Karpas-422 (cell line): Measurements from ENCODE around the gene TMEM52. TPM values are rescaled to one million over a fixed set of nuclear protein-coding genes. Genes with fewer than 3 reads are reported as not detected.
"Not testable (repeated sequence)": the region's sequence is repeated elsewhere in the genome, so short reads cannot be mapped to it uniquely, and the experiment has no call there.

Source experiments
- DNase-seq: peaks from one replicate; pipeline ENCODE4 v3.0.0-alpha.2; 2015
- H2AFZ ChIP-seq: fragments of 200-600 bp; sonication (generic); 2 replicates; pipeline ENCODE4 v1.6.1; 2014; ENCODE audit warnings: antibody characterized with exemption, low read length, mixed read lengths
- H3K27ac ChIP-seq: fragments of 200-600 bp; sonication (generic); 2 replicates; pipeline ENCODE4 v1.5.1; 2014; ENCODE audit warnings: mild to moderate bottlenecking, low read length, moderate library complexity
- H3K27me3 ChIP-seq: fragments of 200-600 bp; sonication (generic); 2 replicates; pipeline ENCODE4 v1.6.1; 2014; ENCODE audit warnings: low read length, mixed read lengths
- H3K36me3 ChIP-seq: fragments of 200-600 bp; sonication (generic); 2 replicates; pipeline ENCODE4 v1.6.1; 2014; ENCODE audit warnings: low read length, mixed read lengths; ENCODE audit not compliant: insufficient read depth
- H3K4me1 ChIP-seq: fragments of 200-600 bp; sonication (generic); 2 replicates; pipeline ENCODE4 v1.6.1; 2014; ENCODE audit warnings: mild to moderate bottlenecking, low read length, mixed read lengths
- H3K4me2 ChIP-seq: fragments of 200-600 bp; sonication (generic); 2 replicates; pipeline ENCODE4 v1.6.1; 2014; ENCODE audit warnings: low read length, low read depth, mild to moderate bottlenecking; ENCODE audit not compliant: poor library complexity, severe bottlenecking
- H3K4me3 ChIP-seq: fragments of 200-600 bp; sonication (generic); 2 replicates; pipeline ENCODE4 v1.5.1; 2014; ENCODE audit warnings: mild to moderate bottlenecking, antibody characterized with exemption, low read length, mixed read lengths
- H3K79me2 ChIP-seq: fragments of 200-600 bp; sonication (generic); 2 replicates; pipeline ENCODE4 v1.6.1; 2014; ENCODE audit warnings: mild to moderate bottlenecking, low read length, mixed read lengths
- H3K9ac ChIP-seq: fragments of 200-600 bp; sonication (generic); 2 replicates; pipeline ENCODE4 v1.6.0; 2014; ENCODE audit warnings: low read length
- H3K9me2 ChIP-seq: fragments of 200-600 bp; sonication (generic), shearing (Covaris generic); replicated peaks from 2 replicates; pipeline ENCODE4 v1.6.0; 2014; ENCODE audit warnings: mild to moderate bottlenecking, low read length, moderate library complexity; ENCODE audit not compliant: insufficient read depth
- H3K9me3 ChIP-seq: fragments of 300-700, 200-600 bp; sonication (generic); 2 replicates; pipeline ENCODE4 v1.6.1; 2014; ENCODE audit warnings: low read length, mixed read lengths
- H4K20me1 ChIP-seq: fragments of 200-600 bp; sonication (generic); 2 replicates; pipeline ENCODE4 v1.6.1; 2014; ENCODE audit warnings: mild to moderate bottlenecking, antibody characterized with exemption, low read length, low read depth; ENCODE audit not compliant: insufficient read depth
- total RNA-seq: library from RNA; depleted of rRNA; stranded (reverse); fragments of >200 nt; shearing (Covaris generic); gene quantifications from 2 replicates; pipeline ENCODE4 v1.2.3, GENCODE V29; 2014; ENCODE audit warnings: low replicate concordance

The TMEM52 gene
- total RNA-seq, 1 experiment from 2014 or later = not detected

DNA sequence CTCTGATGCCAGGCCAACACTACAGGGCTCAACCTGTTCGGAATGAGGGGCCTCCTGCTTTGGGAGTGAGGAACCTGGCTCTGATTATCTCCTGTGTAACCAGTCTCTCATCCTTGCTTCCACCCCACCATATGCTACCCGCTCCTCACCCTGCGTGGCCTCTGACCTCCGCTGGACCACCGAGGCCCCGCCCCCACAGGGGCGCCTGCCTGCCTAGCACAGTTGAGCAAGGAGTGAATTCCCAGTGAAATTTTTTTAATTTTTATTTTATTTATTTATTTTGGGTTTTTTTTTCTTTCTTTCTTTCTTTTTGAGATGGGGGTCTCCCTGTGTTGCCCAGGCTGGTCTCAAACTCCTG, 26.3 kb downstream of the TMEM52 start:
- peaks cover 52% of the 10 kb centered on the region for H3K4me1 ChIP-seq
- no peak overlapping the region for H3K9ac ChIP-seq
- H3K79me2 ChIP-seq = peaks cover 25% of the 10 kb centered on the region
- H4K20me1 ChIP-seq = peaks cover 22% of the 10 kb centered on the region
- H3K27me3 ChIP-seq = no peaks in the 10 kb centered on the region
- DNase-seq = no peak
- H2AFZ ChIP-seq = no peak overlapping the region
- H3K27ac ChIP-seq = no peak overlapping the region
- H3K4me2 ChIP-seq = no peak overlapping the region
- no peaks in the 10 kb centered on the region for H3K9me2 ChIP-seq
- H3K9me3 ChIP-seq = no peaks in the 10 kb centered on the region
- no peak overlapping the region for H3K4me3 ChIP-seq
- H3K36me3 ChIP-seq = peaks cover 7% of the 10 kb centered on the region; the same call in 1 of the 2 replicates

DNA sequence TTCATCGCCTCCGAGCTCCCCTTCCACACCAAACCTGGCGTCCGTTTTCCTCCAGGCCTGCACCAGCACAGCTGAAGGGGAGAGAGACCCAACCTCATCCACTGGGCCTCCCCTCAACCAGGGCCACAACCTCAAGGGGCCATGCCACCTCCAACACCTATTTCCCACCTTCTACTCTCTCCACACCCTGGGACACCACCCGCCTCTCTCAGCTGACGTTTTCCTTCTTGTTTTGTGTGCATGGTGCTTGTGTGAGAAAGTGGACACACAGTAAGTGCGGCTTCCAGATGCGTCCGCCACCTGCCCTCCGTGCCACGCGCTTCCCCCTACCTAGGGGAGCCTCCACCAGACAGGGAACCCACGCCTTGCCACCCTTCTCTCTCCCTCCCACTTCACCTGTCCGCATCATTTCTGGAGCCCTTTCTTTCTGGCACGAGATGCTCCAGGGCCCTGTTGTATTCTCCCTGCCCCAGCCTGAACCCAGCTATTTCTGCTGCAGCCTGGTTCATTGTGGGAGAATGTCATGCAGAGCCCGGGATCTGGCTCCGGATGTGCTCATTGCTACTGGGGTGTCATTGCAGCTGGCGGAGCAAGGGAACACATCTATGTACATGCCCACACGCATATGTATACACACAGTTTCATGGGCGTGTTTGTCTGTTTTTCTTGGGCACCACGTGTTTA, 26.9 kb downstream of the TMEM52 start:
- Histone ChIP-seq H4K20me1 (peaks cover 27% of the 10 kb centered on the region), H3K79me2 (peaks cover 30% of the 10 kb centered on the region), H3K27ac (no peak overlapping the region), H3K27me3 (no peaks in the 10 kb centered on the region), H3K4me1 (peaks cover 54% of the 10 kb centered on the region), H2AFZ (no peak overlapping the region), H3K36me3 (peaks cover 9% of the 10 kb centered on the region; the same call in 1 of the 2 replicates), H3K9ac (peak overlapping the region; percentile 97), H3K9me3 (no peaks in the 10 kb centered on the region), H3K4me3 (peak overlapping the region; percentile 73), H3K4me2 (peak overlapping the region; percentile 61), H3K9me2 (no peaks in the 10 kb centered on the region)
- no peak for DNase-seq

DNA sequence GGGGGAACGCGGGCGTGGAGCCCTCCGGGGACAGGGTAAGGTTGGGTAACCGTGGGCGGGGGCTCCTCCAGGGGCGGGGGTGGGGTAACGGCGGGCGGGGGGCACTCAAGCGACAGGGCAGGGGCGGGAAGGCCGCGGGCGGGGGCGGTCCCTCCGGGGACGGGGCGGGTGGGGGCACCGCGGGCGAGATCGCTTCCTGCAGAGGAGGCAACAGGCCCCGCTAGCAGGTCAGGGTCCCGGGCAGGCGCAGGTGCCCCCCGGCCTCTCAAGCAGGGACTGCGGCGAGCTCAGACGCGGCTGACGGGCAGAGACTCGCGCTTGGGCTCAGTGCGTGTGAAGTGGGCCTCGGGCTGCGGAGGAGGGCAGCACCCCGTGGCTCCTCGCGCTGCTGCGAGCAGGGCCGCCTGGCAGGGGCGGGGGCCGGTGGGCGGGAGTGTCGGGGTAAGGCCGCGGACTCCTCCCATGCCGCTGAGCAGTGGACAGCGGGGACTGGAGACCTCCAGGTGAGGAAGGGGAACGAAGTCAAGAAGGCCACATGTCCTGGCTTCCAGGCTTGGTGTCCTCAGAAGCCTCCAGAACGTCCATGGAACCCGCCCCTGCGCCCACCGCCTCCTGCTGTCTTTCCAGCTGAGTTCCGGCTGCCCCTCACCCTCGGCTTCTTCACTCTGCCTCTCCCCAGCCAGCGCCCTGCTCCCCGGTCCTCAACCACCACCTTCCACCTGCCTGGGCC, 27.6 kb downstream of the TMEM52 start:
- no peaks in the 10 kb centered on the region for H3K27me3 ChIP-seq
- H3K79me2 ChIP-seq = peaks cover 37% of the 10 kb centered on the region
- H4K20me1 ChIP-seq = peaks cover 32% of the 10 kb centered on the region
- H3K9ac ChIP-seq = peak overlapping the region; percentile 97
- no peak overlapping the region; the same call in 1 of the 2 replicates for H2AFZ ChIP-seq
- H3K36me3 ChIP-seq = peaks cover 9% of the 10 kb centered on the region; the same call in 1 of the 2 replicates
- H3K4me3 ChIP-seq = peak overlapping the region; percentile 73
- peaks cover 54% of the 10 kb centered on the region for H3K4me1 ChIP-seq
- no peaks in the 10 kb centered on the region for H3K9me3 ChIP-seq
- no peak overlapping the region for H3K27ac ChIP-seq
- no peaks in the 10 kb centered on the region for H3K9me2 ChIP-seq
- peak overlapping the region; percentile 61 for H3K4me2 ChIP-seq
- peak; percentile 69 for DNase-seq

DNA sequence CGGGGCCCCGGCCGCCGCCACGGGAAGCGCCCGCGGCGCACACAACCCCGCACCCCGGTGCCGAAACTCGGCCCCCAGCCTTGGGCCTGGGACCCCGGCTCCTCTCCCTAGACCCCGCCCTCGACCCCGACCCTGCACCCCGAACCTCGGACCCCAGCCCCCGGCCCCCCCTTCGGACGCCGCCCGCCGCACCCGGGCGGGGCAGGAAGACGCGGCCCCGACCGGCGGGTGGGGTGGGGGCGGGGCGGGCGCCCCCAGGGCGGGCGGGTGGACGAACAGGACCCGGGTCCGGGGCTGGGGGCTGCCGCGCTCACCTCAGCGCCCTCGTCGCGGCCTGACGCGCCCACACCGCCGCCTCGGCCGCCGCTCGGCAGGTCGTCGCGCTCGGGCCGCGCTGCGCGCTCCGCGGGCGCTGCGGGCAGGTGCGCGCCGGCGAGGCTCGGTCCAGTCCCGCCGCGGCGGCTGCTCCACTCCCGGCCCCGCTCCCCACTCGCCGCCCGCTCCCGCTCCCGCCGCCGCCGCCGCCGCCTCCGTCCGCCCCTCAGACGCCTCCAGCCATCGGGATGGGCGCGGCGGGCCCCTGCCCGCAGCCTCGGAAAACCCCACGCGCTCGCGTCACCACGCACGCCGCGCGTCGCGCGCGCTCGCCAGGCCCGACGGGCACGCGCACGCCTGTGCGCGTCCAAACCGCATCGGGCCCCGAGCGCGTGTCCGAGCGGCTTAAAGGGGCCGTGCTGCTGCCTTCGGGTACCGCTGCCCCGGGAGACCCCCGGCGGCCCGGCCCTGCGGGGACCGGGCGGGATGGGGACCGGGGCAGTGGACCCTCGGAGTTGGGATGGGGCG, 28.4 kb downstream of the TMEM52 start, which contains the start of gene GNB1:
Gene GNB1 (minus strand): TSS at position 582 of the 843 bp plus-strand sequence. CDS start 65,634 bp downstream, outside the sequence.
- DNase-seq = peak; percentile 96
- no peak within 1 kb of the TSS; the same call in 1 of the 2 replicates for H2AFZ ChIP-seq
- H3K4me1 ChIP-seq = peaks cover 49% of the 10 kb centered on the region
- H3K9ac ChIP-seq = peak within 1 kb of the TSS; percentile 97
- peaks cover 9% of the 10 kb centered on the region; the same call in 1 of the 2 replicates for H3K36me3 ChIP-seq
- no peaks in the 10 kb centered on the region for H3K9me2 ChIP-seq
- H3K27ac ChIP-seq = peak within 1 kb of the TSS; percentile 85
- H3K4me2 ChIP-seq = peak within 1 kb of the TSS; percentile 75
- H3K27me3 ChIP-seq = no peaks in the 10 kb centered on the region
- peak within 1 kb of the TSS; percentile 92 for H3K4me3 ChIP-seq
- peaks cover 40% of the 10 kb centered on the region for H4K20me1 ChIP-seq
- H3K79me2 ChIP-seq = peaks cover 45% of the 10 kb centered on the region
- no peaks in the 10 kb centered on the region for H3K9me3 ChIP-seq

DNA sequence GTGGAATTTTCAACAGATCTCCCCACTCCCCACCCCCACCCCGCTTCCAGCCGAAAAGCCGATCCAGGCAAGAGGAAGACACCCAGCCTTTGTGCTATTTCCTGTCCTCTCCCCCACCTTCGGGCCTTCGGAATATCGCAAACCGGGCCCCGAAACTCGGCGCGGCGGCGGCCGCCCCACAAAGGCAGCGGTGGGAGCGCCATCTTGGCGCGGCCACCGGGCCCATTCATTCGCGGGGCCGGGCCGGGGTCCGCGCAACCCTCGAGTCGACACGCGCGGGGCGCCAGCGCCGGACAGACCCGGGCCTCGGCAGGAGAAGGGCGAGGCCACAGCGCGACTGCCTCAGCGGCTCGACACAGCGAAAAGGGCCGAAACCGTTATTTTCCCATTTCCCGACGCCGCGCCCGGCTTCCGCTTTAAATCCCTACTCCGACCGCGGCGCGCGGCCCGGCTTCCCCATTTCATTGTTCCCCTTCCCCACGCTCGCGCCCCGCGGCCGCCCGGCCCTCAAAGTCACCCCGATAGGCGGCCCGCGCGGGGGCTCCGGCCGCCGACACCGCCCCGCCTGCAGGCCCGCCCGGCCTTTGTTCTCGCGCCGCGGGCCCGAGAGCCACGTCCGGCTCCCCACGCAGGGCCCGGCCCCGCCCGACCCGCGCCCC, 29.1 kb downstream of the TMEM52 start:
- Histone ChIP-seq H3K4me2 (peak overlapping the region; percentile 75), H3K4me3 (peak overlapping the region; percentile 92), H3K9ac (peak overlapping the region; percentile 97), H2AFZ (no peak overlapping the region), H3K36me3 (peaks cover 9% of the 10 kb centered on the region; the same call in 1 of the 2 replicates), H3K27me3 (no peaks in the 10 kb centered on the region), H3K79me2 (peaks cover 53% of the 10 kb centered on the region), H3K9me3 (no peaks in the 10 kb centered on the region), H3K4me1 (peaks cover 41% of the 10 kb centered on the region), H3K27ac (peak overlapping the region; percentile 85), H3K9me2 (no peaks in the 10 kb centered on the region), H4K20me1 (peaks cover 46% of the 10 kb centered on the region)
- peak; percentile 82 for DNase-seq

DNA sequence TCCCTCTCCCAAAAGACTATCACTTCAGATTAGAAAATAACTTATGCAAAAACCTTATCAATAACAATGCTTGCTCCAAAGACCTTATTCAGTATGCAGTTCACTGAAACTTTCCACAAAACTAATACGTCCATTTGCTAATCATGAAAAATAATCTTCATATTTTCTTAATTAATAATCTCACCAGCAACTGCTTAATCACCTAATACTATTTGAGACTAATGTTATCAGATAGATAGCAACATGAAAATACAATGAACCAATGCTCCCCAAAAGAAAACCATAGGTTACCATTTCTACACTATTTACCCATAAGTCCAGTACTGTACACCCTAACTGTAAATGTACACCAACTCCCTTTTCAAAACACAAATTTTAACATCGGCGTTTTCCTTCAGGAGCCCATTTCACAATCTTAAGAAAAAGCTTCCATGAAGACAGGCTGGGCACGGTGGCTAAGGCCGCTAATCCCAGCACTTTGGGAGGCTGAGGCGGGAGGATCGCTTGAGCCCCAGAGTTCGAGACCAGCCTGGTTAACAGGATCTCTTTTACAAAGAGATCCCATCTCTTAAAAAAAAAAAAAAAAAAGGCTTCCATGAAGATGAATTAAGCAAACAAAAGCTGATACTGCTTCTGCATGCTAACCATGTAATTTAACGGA, 29.9 kb downstream of the TMEM52 start:
- H3K4me3 ChIP-seq = peak overlapping the region; percentile 92
- peak overlapping the region; percentile 85 for H3K27ac ChIP-seq
- H3K27me3 ChIP-seq = no peaks in the 10 kb centered on the region
- peak overlapping the region; percentile 75 for H3K4me2 ChIP-seq
- no peaks in the 10 kb centered on the region for H3K9me2 ChIP-seq
- peaks cover 34% of the 10 kb centered on the region for H3K4me1 ChIP-seq
- no peak for DNase-seq
- peak overlapping the region; percentile 97 for H3K9ac ChIP-seq
- H3K36me3 ChIP-seq = peaks cover 9% of the 10 kb centered on the region; the same call in 1 of the 2 replicates
- H3K9me3 ChIP-seq = no peaks in the 10 kb centered on the region
- H3K79me2 ChIP-seq = peaks cover 60% of the 10 kb centered on the region
- peaks cover 53% of the 10 kb centered on the region for H4K20me1 ChIP-seq
- H2AFZ ChIP-seq = no peak overlapping the region

DNA sequence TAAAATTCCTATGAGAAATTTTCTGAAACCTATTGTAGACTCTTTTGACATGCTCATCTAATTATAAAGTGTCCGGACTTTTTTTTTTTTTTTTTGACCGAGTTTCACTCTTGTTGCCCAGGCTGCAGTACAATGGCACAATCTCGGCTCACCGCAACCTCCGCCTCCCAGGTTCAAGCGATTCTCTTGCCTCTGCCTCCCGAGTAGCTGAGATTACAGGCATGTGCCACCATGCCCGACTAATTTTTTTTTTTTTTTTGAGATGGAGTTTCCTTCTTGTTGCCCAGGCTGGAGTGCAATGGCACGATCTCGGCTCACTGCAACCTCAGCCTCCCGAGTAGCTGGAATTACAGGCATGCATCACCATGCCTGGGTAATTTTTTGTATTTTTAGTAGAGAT, 35.2 kb downstream of the TMEM52 start:
- peaks cover 85% of the 10 kb centered on the region for H4K20me1 ChIP-seq
- not testable (repeated sequence) for H3K4me3 ChIP-seq, H3K27ac ChIP-seq

More for the DNA sequence above, 35.2 kb downstream of the TMEM52 start:
- H3K36me3 ChIP-seq = peaks cover 12% of the 10 kb centered on the region; the same call in 1 of the 2 replicates
- DNase-seq, H3K4me2 ChIP-seq, H3K9me2 ChIP-seq, H3K27me3 ChIP-seq, H2AFZ ChIP-seq, H3K9me3 ChIP-seq, H3K9ac ChIP-seq: not testable (repeated sequence)
- peaks cover 15% of the 10 kb centered on the region for H3K4me1 ChIP-seq
- peaks cover 99% of the 10 kb centered on the region for H3K79me2 ChIP-seq
